ENCODE measurements around the gene OR8G1. TPM values are rescaled to one million over a fixed set of nuclear protein-coding genes. Genes with fewer than 3 reads are reported as not detected.

OR8G1 gene
- not detected in 2 replicates for total RNA-seq

GRCh38 chr11:124240621-124241397 is at the start of gene OR8G1:
OR8G1 (plus strand) TSS chr11:124241095; CDS start chr11:124249676, 8,581 bp downstream.

DNA sequence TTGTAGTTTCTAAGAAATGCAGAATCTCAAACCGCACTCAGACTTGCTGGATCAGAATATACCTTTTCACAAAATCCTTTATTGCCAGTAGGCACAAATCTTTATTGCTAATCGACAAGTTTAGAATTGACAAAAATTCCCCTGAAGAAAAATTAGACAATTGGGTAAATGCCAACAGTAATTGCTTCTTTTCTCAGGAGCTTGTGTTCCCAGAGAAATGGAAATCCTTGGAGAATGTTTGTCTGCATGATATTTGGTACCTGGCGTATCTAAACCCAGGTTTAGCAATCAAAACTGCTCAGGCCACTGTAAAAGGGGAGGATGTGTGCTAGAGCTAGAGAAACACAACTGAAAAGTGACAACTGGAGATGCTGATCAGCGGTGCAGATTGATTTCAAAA is 15.2 kb downstream of the OR8G1 start, which contains the start of gene OR8G5:
OR8G5 (plus strand) TSS at position 301 of the 400 bp plus-strand sequence. CDS start 8,556 bp downstream, outside the sequence.

Other genes starting within 250 kb of the OR8G1 start
- not detected in 2 replicates for gene OR10G6, start 245.9 kb upstream of the OR8G1 start, total RNA-seq
- not detected in 2 replicates for gene OR10G4, start 228.1 kb upstream of the OR8G1 start, total RNA-seq
- gene OR10G9, start 218.1 kb upstream of the OR8G1 start, total RNA-seq, result not detected in 2 replicates
- gene OR10G8, start 214.3 kb upstream of the OR8G1 start, total RNA-seq, result not detected in 2 replicates
- not detected in 2 replicates for gene OR10G7, start 199.8 kb upstream of the OR8G1 start, total RNA-seq
- gene VWA5A, start 125.6 kb upstream of the OR8G1 start, total RNA-seq, result 7.3 and 7.8 TPM in 2 replicates
- gene OR10D3, start 57.8 kb upstream of the OR8G1 start, total RNA-seq, result not detected in 2 replicates
- not detected in 2 replicates for gene OR8G5, start 15.3 kb downstream of the OR8G1 start, total RNA-seq
- gene OR8D1, start 72.9 kb downstream of the OR8G1 start, total RNA-seq, result not detected in 2 replicates
- not detected in 2 replicates for gene OR8D2, start 79.1 kb downstream of the OR8G1 start, total RNA-seq
- not detected in 2 replicates for gene OR8B2, start 143.4 kb downstream of the OR8G1 start, total RNA-seq
- gene OR8B3, start 157.9 kb downstream of the OR8G1 start, total RNA-seq, result not detected in 2 replicates
- gene OR8B4, start 183.8 kb downstream of the OR8G1 start, total RNA-seq, result not detected in 2 replicates
- gene OR8B8, start 204.6 kb downstream of the OR8G1 start, total RNA-seq, result not detected in 2 replicates